ENCODE results near the gene CRYBB3.

- TF ChIP-seq, protein P1, sequence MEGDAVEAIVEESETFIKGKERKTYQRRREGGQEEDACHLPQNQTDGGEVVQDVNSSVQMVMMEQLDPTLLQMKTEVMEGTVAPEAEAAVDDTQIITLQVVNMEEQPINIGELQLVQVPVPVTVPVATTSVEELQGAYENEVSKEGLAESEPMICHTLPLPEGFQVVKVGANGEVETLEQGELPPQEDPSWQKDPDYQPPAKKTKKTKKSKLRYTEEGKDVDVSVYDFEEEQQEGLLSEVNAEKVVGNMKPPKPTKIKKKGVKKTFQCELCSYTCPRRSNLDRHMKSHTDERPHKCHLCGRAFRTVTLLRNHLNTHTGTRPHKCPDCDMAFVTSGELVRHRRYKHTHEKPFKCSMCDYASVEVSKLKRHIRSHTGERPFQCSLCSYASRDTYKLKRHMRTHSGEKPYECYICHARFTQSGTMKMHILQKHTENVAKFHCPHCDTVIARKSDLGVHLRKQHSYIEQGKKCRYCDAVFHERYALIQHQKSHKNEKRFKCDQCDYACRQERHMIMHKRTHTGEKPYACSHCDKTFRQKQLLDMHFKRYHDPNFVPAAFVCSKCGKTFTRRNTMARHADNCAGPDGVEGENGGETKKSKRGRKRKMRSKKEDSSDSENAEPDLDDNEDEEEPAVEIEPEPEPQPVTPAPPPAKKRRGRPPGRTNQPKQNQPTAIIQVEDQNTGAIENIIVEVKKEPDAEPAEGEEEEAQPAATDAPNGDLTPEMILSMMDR (IDR thresholded peaks at IDR 0.05; ENCODE audit: low read depth, low read length): no peak
- no peak for TF ChIP-seq EZH2phosphoT487 (IDR thresholded peaks at IDR 0.05; ENCODE audit: low read depth)
Measured at GRCh38 chr22:25221790-25222189, 22.1 kb downstream of the CRYBB3 start.

All from OCI-LY3 (cell line).